Activated naive CD8-positive, alpha-beta T cell (primary cell): ENCODE measurements around the gene UBE2O.

Experiments used
- H3K27ac Mint-ChIP-seq: one replicate; pipeline ENCODE4 v1.8.0; 2021; ENCODE audit warnings: mixed read lengths
- H3K27me3 Mint-ChIP-seq: one replicate; pipeline ENCODE4 v1.8.0; 2021; ENCODE audit warnings: mixed read lengths
- H3K36me3 Mint-ChIP-seq: one replicate; pipeline ENCODE4 v1.8.0; 2021; ENCODE audit warnings: mixed read lengths
- H3K4me1 Mint-ChIP-seq: one replicate; pipeline ENCODE4 v1.8.0; 2021; ENCODE audit warnings: low read depth, mixed read lengths
- H3K4me3 Mint-ChIP-seq: one replicate; pipeline ENCODE4 v1.8.0; 2021; ENCODE audit warnings: mild to moderate bottlenecking, mixed read lengths
- H3K9me3 Mint-ChIP-seq: one replicate; pipeline ENCODE4 v1.8.0; 2021; ENCODE audit warnings: low read depth, mixed read lengths

Gene UBE2O

DNA sequence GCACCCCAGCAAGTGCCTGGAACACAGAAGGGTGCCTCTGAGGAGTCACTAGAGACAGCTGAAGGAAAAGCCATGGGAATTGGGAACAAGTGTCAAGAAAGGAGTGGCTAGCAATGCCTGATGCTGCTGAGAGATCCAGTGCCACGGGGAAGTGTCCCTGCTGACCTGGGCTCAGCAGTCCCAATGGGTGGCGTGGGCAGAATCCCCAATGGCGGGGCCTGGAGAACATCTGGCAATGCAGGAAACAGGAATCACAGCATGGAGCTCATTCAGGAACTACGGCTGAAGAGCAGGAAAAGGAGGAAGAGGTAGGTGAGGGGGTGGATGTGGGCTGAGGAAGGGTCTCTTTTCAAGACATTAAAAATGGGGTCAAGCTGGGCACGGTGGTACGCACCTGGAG, 30.1 kb downstream of the UBE2O start:
- Mint-ChIP-seq H3K27ac (no peak overlapping the region), H3K4me1 (peaks cover 22% of the 10 kb centered on the region), H3K4me3 (no peak overlapping the region), H3K9me3 (no peaks in the 10 kb centered on the region), H3K36me3 (peaks cover 3% of the 10 kb centered on the region), H3K27me3 (no peaks in the 10 kb centered on the region)

DNA sequence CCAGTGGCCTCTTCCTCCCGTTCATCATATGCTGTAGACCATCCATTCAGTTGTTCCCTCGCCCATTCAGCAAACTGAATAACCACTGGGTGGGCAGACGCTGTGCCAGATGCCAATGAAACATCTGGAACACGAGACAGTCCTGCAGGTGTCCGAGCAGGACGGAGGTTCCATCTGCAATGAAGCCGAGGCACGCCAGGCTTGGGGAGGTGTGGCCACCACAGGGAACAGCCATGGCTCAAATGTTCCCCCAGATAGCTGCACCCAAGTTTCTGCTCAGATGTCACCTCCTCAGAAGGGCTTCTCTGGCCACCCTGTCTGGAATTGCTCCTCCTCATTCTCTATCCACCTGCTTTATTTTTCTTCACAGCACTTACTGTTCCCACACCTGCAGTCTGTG, 30.5 kb downstream of the UBE2O start:
- Mint-ChIP-seq H3K9me3 (no peaks in the 10 kb centered on the region), H3K36me3 (peaks cover 3% of the 10 kb centered on the region), H3K27me3 (no peaks in the 10 kb centered on the region), H3K27ac (no peak overlapping the region), H3K4me3 (no peak overlapping the region), H3K4me1 (peaks cover 26% of the 10 kb centered on the region)

DNA sequence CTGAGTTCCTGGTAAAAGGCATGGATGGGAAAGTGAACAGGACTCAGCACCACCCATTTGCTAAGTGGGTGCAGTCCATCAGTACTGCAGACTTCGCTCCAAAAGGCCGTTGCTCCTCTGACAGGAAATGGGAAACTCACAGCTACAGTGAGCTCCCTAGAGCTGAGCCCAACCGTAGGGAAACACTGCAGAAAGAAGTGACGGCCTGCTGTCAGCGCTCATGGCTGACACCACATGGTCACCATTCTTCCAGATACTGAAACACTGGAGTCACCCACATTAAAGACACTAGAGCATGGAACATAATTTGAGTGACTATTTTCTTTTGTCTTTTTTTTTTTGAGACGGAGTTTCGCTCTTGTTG, 31.9 kb downstream of the UBE2O start:
- no peak overlapping the region for H3K27ac Mint-ChIP-seq

DNA sequence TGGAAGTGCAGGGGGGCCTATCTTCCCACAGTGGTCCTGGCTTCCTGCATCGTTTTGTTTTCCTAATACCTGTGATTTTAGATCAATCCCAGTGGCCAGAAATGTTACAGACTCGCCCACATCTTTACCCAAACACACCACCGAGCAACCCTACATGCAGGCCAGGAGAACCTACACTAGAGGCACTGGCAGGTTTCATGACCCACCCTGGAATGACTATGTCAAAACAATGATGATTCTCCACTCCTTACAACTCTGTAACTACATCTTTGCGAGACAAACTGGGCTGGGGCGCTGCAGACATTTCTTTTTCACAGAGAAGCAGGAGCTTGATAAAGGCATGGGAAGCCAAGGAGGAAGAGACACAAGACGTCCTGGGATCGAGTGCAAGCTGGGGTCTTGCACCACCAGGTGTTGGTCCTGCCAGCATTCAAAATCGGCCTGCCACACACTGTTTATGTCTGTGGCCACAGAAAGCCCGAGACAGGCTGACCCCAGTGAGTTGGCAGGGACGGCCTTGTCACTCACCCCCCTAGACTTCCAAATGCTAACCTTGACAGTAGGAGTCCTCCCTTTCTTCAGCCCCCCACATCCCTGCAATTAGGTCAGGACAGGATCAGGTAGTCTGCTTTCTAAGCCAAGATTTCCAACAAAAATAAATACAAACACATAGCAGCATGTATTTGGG, 32.5 kb downstream of the UBE2O start:
- Mint-ChIP-seq H3K4me1 (peaks cover 18% of the 10 kb centered on the region), H3K27me3 (no peaks in the 10 kb centered on the region), H3K4me3 (no peak overlapping the region), H3K27ac (no peak overlapping the region), H3K9me3 (no peaks in the 10 kb centered on the region), H3K36me3 (peaks cover 3% of the 10 kb centered on the region)

More for the DNA sequence above, 31.9 kb downstream of the UBE2O start:
- H3K36me3 Mint-ChIP-seq = peaks cover 3% of the 10 kb centered on the region
- no peak overlapping the region for H3K4me3 Mint-ChIP-seq
- no peaks in the 10 kb centered on the region for H3K27me3 Mint-ChIP-seq
- H3K9me3 Mint-ChIP-seq = no peaks in the 10 kb centered on the region
- H3K4me1 Mint-ChIP-seq = peaks cover 19% of the 10 kb centered on the region

DNA sequence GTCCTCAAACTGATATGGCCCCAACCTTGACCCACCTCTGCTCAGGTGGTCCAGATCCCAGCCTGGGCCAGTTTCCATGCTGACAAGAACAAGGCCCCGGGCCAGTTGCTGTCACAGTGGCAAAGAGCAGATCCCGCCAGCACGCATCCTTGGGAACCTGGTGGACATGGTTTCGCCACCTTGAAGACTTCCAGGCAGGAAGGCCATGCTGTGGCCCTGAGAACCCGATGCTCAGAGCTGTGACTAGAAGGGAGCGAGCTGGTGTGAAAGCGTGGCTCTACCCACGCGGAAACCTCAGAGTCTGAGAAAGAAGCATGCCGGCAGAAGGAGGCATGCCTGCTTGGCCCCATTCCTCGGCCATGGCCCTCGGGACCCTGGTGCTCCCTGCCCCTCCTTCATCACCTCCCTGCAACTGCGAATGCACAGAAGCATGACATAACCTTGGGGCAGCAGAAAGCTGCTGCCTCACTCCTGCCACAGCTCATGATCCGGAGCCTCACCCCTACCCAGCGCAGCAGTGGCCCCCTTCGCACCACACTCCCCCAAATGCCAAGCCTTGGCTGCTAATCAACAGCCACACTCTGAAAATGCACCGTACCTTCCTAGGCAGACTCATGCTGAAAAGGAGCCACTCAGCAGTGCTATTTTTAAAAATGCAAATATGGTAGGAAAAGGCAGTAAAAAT, 33.2 kb downstream of the UBE2O start:
- Mint-ChIP-seq H3K36me3 (peaks cover 3% of the 10 kb centered on the region), H3K27ac (no peak overlapping the region), H3K9me3 (no peaks in the 10 kb centered on the region), H3K4me3 (no peak overlapping the region), H3K4me1 (peaks cover 17% of the 10 kb centered on the region), H3K27me3 (no peaks in the 10 kb centered on the region)

DNA sequence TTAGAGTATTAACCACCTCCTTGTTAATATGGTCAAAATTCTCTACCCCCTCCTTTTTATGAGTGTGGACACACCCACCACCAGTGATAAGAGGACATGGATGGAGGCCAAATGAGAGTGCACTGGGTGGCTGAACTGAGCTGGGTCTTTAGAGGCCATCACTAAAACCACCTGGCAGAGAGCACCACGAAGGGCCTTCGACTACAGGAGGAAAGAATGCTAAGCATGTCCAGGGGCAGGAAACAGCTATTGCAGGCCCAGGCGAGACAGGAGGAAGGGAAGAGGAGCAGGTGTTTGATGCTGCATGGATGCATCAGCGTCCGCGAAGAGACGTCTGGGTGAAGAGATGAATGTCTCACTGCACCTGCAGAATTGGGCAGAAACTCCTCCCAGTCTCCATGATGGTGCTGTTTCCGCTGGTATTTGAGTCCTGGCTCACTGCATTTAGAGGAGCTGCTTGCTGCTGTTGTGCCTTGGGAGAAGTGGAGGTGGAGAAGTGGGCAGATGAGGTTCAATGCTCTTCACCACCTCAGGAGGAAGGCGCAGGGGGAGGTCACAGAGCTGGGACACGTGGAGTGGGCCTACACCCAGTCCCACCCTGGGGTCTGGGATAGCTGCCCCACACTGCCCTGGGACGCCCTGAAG, 35.3 kb downstream of the UBE2O start:
- no peak overlapping the region for H3K4me3 Mint-ChIP-seq
- H3K27ac Mint-ChIP-seq = peak overlapping the region; percentile 50
- H3K4me1 Mint-ChIP-seq = peaks cover 15% of the 10 kb centered on the region
- H3K27me3 Mint-ChIP-seq = no peaks in the 10 kb centered on the region
- no peaks in the 10 kb centered on the region for H3K9me3 Mint-ChIP-seq
- no peaks in the 10 kb centered on the region for H3K36me3 Mint-ChIP-seq

DNA sequence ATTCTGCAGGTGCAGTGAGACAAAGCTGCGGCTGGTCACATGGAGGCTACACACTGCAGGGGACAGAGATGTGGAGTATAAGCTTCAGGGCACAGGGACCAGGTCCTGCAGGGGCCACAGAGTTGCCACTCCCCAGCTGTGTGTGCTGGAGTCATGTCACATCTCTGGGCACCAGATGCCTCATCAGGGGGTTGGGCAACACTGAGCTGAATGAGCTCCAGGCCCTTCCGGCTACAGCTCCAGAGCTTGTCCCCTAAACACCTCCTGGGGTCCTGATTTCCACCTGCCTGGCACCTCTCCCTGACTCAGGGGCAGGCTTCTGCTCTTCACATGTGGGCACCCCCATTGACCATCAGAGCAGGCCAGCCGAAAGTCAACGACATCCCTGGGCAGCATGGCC, 36.1 kb downstream of the UBE2O start:
- Mint-ChIP-seq H3K4me1 (peaks cover 15% of the 10 kb centered on the region), H3K9me3 (no peaks in the 10 kb centered on the region), H3K27me3 (no peaks in the 10 kb centered on the region), H3K27ac (no peak overlapping the region), H3K36me3 (no peaks in the 10 kb centered on the region), H3K4me3 (no peak overlapping the region)

DNA sequence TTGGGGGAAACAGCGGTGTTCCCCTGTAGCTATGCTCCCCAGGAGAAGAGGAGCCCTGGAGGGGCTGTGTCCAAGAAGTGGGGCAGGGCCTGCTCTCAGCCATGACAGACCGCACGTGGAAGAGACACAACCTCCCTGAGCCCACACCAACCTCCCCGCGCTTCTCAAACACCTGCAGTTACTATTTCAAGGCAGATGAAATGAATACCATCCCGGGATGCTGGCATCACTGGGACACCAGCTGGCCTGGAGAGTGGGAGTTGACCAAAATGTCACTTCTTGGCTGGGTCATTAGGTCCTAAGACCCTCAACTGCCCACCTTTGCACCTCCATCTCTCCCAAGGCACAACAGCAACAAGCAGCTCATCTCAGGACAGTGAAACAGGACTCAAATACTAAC, 36.5 kb downstream of the UBE2O start:
- H3K4me3 Mint-ChIP-seq = no peak overlapping the region
- H3K4me1 Mint-ChIP-seq = peaks cover 15% of the 10 kb centered on the region
- H3K27me3 Mint-ChIP-seq = no peaks in the 10 kb centered on the region
- no peaks in the 10 kb centered on the region for H3K9me3 Mint-ChIP-seq
- no peaks in the 10 kb centered on the region for H3K36me3 Mint-ChIP-seq
- no peak overlapping the region for H3K27ac Mint-ChIP-seq

DNA sequence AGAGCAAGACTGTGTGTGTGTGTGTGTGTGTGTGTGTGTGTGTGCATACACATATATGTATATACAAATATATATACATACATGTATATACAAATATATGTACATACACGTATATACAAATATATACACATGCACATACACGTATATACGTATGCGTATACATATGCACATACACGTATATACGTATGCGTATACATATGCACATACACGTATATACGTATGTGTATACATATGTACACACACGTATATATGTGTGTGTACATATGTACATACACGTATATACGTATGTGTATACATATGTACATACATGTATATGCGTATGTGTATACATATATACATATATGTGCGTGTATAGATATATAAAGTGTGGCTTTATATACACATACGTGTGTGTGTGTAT, 37.2 kb downstream of the UBE2O start:
- Mint-ChIP-seq H3K9me3 (no peaks in the 10 kb centered on the region), H3K4me3 (no peak overlapping the region), H3K27me3 (no peaks in the 10 kb centered on the region), H3K27ac (no peak overlapping the region), H3K36me3 (no peaks in the 10 kb centered on the region), H3K4me1 (peaks cover 11% of the 10 kb centered on the region)

DNA sequence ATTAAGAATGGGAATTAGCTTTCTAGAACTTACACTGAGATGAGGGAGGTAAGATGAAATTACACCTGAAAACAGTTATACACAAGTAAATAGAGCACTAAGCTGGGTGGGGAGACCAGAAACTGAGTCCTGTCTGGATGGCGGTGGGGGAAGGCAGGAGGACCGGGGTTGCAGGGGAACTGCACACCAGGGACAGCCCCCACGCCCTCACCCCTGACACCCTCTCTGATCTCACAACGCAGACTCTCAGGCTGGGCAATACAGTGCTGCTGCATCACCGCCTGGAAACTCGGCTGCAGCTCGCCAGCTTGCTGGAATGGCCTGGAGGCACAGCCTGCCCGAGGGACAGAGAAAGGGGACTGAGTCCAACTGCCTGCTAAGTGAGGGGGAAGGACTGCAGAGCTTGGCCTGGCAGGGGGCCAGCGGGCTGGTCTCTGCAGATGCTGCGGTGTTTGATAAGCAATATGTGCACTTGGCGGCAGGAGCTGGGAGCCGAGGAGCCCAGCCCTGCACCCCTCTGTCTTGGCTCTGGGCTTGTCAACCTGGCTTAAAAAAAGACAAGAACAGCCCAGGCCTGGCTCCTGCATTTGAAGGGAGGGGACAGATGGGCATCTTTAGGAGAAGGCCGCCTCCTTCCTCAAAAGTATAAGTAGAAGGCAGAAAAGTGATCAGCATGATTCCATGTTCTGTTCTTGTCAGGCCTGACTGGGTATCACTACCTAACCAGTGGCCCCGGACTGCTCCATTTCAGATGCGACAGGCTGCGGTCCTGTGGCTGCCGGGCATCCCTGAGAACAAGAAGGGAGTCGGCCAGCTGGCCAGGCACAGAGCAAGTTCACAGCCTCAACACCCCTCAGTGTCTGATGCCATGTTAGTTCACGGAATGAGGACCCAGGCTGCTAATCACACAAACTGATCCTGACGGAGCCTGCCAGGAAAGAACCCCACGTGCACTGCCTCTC, 38.3 kb downstream of the UBE2O start:
- H3K4me1 Mint-ChIP-seq = peaks cover 7% of the 10 kb centered on the region
- H3K36me3 Mint-ChIP-seq = no peaks in the 10 kb centered on the region
- H3K4me3 Mint-ChIP-seq = no peak overlapping the region
- H3K27me3 Mint-ChIP-seq = no peaks in the 10 kb centered on the region
- peak overlapping the region; percentile 22 for H3K27ac Mint-ChIP-seq
- H3K9me3 Mint-ChIP-seq = no peaks in the 10 kb centered on the region

DNA sequence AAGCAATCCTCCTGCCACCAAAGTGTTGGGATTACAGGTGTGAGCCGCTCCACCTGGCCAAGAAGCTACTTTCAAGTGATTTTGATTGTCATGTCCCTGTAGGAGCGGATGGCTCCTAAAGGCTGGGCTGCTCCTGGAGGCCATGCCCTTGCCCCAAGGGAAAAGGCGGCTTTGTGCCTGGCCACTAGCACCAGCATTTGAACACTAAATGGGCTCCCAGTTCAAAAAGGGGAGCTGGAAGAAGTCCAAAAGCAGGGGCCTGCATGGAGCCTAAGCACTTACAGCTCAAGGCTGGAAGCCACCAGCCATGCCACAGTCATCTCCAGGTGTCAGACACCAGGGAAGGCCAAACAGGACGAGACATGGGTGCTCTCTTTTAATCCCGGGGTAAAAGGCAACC, 41.7 kb downstream of the UBE2O start:
- H3K27me3 Mint-ChIP-seq = no peaks in the 10 kb centered on the region
- H3K27ac Mint-ChIP-seq = no peak overlapping the region

DNA sequence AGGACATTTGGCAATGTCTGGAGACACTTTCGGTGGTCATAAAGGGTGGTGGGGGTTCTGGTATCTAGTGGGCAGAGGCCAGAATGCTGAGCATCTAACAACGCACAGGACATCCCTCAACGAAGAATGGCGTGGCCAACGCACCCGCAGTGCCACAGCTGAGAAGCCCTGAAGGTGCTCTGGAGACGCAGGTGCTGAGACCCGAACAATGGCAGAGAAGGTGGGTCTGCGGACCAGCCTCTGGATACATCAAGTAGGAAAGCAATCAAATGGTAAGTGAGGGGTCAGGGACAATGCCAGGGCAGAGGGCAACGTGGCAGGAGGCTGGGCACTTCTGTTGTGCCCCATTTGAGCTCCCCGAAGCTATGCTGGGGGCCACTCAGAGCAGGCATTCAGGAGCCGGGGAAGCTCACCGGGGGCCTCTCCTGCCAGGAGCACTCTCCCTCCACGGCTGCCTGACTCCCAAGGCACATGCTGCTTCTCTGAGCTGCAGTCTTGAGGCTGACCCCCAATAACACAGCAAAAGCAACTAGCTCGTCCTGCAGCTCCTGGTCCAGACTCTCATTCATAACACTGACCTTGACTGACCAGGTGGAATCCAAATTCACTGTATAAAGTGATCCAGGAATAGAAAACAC, 42.5 kb downstream of the UBE2O start:
- Mint-ChIP-seq H3K4me3 (no peak overlapping the region), H3K36me3 (no peaks in the 10 kb centered on the region), H3K9me3 (no peaks in the 10 kb centered on the region), H3K27me3 (no peaks in the 10 kb centered on the region), H3K27ac (no peak overlapping the region), H3K4me1 (peaks cover 5% of the 10 kb centered on the region)

More for the DNA sequence above, 41.7 kb downstream of the UBE2O start:
- H3K4me1 Mint-ChIP-seq = peaks cover 5% of the 10 kb centered on the region
- H3K36me3 Mint-ChIP-seq = no peaks in the 10 kb centered on the region
- no peak overlapping the region for H3K4me3 Mint-ChIP-seq
- no peaks in the 10 kb centered on the region for H3K9me3 Mint-ChIP-seq

DNA sequence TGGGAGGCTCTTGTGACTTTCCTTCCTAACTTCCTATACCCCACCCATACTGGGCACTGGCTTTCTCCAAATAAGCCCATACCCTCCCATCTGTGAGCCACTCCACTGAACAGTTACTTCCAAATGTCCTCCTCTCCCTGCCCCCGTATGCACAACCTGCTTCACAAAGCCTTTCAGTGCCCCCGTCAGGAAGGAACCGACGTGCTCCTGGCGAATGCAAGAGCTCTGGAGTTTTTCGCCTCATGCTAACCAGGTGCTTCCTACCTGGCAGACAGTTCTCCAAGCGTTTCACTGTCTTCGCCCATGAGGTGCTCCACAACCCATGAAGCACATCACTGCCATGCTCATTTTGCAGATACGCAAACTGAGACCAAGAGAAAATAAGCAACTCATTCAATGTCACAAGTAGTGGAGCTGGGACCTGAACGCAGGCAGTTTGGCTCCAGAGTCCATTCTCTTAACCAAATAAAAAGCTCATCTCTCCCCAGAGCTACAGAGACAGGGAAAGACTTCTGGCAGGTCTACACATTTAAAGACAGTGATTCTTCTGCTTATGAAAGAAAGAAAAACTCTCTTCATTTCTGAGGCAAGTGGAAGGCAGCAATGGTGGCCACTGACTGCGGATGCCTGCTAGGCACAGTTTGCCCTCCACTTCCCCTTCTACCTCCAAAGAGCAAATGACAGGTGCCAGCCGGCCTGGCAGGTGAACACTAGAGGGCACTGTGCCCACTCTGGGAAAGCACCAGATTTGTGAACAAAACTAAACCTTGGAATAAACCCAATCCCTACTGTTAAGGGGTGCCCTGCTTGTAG, 44.7 kb downstream of the UBE2O start:
- H3K27ac Mint-ChIP-seq = no peak overlapping the region
- peaks cover 4% of the 10 kb centered on the region for H3K36me3 Mint-ChIP-seq
- no peaks in the 10 kb centered on the region for H3K27me3 Mint-ChIP-seq
- no peak overlapping the region for H3K4me3 Mint-ChIP-seq
- peaks cover 5% of the 10 kb centered on the region for H3K4me1 Mint-ChIP-seq
- H3K9me3 Mint-ChIP-seq = no peaks in the 10 kb centered on the region

DNA sequence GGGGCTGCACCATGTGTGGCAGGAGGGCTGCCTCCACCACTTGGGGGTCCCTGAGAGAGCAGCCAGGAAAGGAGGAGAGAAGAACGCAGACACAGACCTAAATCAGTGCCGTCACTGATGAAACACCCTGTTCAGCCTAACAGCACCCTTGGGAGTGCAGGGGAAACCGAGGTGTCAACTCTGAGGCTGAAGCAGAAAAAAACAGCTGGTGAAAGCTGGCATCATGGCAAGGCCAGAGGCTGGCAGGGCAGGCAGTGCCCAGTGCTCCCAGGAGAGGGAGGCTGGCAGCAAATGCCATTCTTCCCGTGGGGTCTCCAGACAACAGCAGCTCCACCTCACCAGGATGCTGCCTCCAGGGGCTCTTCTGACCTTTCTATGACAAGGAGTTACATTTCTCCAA, 45.4 kb downstream of the UBE2O start:
- Mint-ChIP-seq H3K4me3 (no peak overlapping the region), H3K4me1 (peaks cover 5% of the 10 kb centered on the region), H3K27me3 (no peaks in the 10 kb centered on the region), H3K36me3 (peaks cover 4% of the 10 kb centered on the region), H3K27ac (no peak overlapping the region), H3K9me3 (no peaks in the 10 kb centered on the region)
